HG03139 (cell line): ENCODE data around the gene TNIK.

Experiments
- ATAC-seq: cut with Tn5 transposase; IDR thresholded peaks from one replicate; pipeline ENCODE4 v1.9.1; 2021; ENCODE audit not compliant: unreplicated experiment

Gene TNIK

DNA sequence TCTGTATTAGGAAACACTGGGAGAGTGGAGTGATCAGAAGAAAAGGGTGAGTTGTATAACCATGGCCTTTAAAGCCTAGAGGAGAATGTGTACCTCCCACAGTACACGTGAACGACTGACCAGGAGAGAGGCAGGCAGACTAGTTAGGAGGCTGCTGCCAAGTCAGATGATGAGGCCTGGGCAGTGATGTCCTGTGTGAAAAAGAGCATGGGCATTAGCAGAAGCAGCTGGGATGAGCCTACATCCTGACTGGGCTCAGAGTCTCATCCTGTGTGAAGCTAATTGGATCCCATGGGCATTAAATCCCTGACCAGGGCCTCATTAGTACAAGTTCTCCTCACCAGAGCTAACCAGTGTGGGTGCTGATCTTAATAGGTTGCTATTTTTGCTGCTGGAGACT lies 344.5 kb downstream of the TNIK start:
- no peak for ATAC-seq

DNA sequence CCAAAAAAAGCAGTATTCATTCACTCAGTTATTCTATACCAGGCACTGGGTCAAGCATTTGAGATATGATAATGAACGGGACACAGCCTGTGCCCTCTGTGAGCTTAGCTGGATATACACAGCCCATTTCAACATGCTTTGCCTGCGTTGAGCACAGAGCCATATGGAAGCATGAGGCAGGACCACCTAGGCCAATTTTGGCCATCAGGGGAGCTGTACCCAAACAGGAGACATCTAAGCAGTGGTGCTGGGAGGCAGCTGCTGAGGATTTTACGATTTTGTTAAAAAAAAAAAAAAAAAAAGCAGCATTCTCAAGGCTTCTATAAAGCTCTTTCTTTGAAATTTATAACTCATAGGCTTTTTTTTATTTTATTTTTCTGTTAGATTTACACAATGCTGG lies 346.5 kb downstream of the TNIK start:
- ATAC-seq: no peak

DNA sequence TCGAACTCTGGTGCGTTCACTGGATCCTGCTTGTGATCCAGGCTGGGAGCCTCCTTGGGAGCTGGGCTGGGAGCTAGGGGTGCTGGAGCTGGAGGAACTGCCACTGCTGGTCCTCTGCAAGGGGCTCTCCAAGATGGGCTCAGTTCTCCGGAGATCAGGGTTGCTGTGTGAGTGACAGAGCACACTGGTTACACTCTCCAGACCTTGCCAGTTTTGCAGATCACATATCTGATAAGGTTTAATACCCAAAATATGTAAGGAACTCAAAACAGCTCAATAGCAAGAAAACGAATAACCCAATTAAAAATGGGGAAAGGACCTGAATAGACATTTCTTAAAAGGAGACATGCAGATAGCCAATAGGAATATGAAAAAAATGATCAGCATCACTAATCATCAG lies 349.5 kb downstream of the TNIK start:
- ATAC-seq: no peak

DNA sequence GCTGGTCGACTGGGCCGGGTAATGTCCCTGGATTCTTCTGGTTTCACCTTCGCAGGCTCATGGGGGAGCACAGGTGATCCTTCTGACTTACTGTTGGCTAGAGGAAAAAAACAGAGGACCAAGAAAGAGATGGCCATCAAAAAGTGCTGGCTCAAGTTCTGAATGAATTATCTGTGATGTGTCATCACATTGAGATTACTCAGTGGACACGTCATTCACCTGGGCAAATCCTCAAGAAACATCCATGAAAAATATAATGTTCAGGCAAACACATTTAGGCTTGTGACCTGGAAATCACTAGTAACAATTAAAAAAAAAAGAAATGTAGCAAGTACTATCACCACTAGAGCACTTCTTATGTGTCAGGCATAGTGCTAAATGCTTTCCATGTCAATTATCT lies 352.1 kb downstream of the TNIK start:
- ATAC-seq: no peak

DNA sequence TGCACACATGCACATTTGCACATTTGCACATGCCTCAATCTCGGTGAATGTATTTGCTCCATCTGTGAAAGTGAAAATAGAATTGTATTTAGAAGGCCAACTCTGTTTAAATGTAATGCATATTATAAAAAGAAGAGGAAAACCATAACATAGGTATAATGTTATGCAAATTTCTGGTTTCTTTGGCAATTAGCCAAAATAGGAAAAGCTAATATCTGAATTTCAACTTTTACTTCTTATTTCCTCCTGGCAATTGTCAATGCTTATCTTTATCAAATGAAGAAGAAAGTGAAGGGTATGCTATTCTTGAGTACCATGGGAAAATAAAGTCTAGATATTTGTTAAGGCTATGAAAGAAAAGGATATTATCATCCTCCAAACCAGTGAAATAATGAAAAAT lies 357.0 kb downstream of the TNIK start:
- no peak for ATAC-seq

DNA sequence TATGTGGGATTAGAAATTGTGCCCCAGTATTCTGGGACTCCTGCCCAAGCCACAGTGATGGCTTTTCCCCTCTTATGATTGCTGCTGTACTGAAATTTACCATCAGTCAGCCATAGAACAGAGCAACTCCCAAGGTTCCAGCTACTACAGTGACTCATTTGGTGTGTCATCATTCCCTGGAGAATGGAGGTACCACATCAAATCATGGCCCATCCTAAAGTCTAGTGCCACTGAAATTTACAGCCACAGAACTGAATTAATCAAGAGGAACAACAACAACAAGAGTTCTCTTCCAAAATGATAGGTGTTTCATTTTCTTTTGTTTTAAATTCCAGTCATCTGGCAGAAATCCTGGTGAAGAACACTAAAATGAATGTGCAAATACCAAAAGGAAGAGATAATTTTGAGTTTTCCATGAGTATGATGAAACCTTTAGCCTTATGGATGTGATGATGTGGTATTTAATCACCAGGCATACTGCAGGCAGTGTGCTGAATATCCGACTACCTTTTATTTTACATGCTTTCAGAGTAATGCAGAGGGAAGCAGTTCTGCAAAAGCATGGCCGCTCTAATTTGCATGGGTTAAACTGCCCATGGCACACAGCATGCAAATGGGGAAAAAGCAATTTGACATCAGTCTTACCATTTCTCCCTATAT lies 358.1 kb downstream of the TNIK start:
- ATAC-seq: no peak

DNA sequence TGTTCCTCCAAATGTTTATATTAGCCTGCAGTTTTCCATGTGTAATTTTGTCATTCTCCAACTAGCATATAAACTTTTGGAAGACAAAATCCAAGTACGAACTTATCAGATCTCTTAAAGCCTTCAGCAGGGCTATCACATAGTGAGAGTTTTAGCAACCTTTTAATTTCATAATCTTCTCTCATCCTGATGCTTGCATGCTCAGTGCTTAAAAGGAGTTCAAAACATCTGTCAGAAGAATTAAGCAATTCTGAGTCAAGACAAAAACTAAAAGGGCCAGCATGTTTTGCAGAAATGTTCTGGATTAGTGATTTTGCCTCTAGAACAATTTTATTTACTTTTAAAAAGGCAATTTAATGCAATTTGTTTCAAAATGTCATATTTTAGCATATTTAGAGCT lies 360.3 kb downstream of the TNIK start:
- ATAC-seq: no peak

DNA sequence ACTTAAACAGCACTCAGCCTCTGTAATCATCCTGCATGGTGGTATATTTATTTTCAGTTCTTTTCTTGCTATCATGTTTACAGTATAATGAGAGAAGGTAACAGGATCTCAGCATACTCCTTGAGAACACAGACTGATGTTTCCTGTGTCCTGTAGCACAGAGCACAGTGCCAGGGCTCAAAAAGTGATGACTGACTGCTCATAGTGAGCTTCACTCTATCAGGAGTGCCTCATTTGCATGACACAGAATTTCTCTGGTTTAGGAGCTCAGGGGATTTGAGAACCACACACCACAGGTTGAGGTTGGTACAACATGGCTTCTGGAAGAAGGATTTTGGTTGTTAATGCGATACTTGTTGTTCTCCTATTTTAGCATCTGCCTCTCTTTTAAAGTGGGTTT lies 365.1 kb downstream of the TNIK start:
- ATAC-seq: peak; percentile 96

DNA sequence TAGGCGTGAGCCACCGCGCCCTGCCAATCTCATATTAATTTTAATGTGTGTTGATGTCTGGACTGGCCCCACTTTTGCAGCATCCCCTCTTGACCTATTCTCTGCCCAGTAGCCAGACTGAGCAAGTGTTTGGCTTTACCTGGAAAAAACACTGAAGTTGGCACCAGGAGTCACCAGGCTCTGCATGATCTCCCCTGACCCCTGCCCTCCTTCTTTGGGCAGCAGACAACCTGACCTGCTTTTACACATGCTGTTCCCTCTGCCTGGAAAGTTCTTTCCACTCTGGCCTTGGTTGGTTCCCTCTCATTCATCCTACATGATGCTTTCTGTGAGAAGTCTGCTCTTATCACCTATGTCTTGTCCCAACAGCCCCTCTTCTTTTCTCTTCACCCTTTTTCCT lies 365.8 kb downstream of the TNIK start:
- ATAC-seq: no peak

DNA sequence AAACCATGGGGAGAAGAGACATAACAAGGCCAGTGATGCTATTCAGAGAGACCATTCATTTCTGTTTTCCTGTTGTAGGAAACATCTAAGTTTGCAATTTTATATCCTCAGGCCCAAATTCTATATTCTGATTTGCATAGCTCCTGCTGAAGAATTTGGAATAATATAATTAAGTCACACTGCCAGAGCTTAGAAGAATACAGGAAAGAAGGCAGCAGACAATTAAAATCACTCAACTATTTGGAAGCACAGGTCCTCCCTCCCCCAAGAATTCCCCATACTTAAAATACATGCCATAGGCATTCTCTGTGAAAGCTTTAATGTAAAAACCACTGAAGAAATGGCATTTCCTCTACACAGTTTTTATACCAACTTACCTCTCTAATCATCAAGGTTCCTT lies 366.7 kb downstream of the TNIK start:
- no peak for ATAC-seq

DNA sequence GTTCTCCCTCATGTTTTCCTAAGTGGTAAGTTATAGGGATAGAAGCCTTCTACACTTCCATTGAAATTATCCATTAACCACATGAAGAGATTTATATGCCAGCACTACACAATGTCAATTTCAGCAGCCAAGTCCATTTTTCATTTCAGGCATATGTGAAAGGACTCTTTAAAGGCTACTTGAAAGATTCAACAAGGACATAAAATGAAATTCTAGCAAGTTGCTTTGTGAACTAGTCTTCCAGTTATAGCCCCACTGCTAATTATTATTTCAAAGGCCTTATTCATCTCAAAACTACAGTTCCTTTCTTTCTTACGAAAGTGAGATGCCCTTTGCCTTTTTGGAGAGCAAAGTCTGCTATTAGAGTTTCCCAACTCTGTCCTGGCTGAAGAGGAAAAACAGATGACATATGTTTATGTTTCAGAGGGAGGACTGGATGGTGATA lies 367.7 kb downstream of the TNIK start:
- no peak for ATAC-seq

DNA sequence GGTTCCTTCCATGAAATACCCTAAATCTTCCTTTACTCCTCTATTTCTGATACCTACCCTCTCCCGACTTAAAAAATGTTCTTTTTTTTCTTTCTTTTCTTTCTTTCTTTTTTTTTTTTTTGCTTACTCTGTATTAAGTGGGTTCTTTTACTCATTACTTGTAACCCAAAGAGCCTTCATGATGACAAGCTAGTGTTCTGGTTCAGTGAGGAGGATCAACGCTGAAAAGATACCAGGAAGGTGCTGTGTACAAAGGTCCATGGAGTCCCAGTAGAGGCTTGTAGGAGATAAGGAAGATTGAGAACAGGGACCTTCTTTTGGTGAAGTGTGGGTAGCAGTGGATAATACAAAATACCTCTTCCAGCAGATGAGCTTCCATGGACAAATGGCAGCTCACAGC lies 369.9 kb downstream of the TNIK start:
- ATAC-seq: no peak

DNA sequence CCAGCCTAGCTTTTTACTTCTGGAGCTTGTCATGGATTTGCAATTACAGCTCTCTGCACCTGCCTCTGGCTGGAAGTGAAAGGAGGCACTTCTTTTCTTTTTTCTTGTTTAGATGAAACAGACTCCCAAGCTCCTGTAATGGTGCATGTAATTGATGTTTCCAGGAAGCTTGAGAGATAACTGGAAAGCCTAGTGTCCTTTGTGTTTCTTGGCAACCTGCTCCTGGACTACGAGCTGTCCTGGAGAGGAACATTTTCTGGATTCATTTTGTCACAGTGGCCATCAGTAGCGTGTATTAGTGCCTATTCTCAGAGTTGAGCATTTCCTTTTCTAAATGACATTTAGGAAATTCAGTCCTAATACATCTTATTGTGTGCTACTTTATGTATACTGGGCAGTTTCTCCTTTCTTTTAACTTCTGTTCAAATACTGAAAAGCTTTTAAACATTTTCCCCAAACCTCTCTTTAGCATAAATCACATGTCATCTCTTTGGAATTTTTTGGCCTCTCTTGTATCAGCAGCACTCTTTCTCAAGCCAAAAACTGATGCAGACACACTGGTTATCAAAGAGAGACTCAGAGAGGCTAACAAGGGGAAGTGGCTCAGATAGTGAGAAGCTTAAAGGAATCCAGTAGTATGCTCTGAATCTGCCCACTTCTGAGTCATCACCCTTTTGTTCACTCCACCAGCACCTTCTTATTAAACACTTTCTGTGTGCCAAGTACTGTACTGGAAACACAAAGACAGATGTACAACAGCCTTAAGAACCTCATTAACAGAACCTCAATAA lies 371.0 kb downstream of the TNIK start:
- no peak for ATAC-seq

DNA sequence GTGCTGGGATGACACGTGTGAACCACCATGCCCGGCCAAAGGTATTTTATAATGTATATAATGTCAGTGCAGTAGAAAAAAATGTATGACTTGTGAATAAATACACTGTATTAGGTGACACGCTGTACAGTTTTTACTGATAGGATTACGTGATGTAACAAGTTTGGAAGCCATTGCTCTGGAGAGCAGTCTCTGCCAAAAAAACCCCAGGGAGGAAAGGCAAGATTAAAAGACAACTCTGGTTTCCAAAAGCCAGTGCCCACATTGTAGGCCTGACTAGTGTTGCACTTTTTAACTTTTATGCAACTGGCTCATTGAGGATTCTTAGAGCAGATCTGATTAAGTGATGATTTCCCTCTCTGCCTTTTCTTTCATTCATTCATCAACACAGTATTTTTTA lies 371.7 kb downstream of the TNIK start:
- ATAC-seq: no peak

DNA sequence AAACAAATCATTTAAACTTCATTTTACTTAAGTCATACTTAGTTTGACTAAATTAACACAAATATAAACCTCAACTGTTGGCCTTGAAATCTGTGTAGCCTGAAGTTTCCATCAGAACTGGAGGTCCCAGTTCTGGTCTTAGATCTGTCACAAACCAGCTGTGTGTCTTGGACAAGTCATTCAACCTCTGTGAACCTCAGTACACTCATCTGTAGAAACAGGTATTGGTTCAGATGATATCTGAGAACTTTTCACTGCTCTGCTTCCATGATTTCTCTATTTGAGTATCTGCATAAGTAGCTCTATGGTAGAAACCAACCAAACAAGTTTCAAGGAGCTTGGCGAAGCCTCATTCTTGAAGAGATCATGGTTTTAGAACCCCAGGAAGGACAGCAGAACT lies 373.3 kb downstream of the TNIK start:
- ATAC-seq: no peak

DNA sequence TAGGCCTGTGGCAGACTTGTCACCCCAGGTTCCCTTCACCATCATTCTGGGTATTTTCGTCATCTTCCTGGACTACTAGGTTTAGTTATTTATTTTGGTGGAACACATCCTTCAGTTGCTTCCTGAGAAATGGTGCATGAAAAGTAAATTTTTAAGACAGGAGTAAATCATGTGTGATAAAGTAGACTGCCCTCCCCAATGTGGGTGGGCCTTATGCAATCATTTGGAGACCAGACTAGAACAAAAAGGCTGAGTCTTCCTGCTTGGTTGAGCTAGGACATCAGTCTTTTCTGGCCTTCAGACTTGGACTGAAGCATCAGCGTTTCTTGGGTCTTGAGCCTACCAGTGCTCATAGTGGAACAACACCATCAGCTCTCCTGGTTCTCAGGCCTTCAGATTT lies 382.9 kb downstream of the TNIK start:
- no peak for ATAC-seq

DNA sequence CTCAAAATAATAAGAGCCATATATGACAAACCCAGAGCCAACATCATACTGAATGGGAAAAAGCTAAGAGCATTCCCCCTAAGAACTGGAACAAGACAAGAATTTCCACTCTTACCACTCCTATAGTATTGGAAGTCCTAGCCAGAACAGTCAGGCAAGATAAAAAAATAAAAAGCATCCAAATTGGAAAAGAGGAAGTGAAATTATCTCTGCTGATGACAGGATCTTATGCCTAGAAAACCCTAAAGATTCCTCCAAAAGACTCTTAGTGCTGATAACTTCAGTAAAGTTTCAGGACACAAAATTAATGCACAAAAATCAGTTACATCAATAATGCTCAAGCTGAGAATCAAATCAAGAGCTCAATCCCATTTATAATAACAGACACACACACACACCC lies 387.8 kb downstream of the TNIK start:
- ATAC-seq: no peak

DNA sequence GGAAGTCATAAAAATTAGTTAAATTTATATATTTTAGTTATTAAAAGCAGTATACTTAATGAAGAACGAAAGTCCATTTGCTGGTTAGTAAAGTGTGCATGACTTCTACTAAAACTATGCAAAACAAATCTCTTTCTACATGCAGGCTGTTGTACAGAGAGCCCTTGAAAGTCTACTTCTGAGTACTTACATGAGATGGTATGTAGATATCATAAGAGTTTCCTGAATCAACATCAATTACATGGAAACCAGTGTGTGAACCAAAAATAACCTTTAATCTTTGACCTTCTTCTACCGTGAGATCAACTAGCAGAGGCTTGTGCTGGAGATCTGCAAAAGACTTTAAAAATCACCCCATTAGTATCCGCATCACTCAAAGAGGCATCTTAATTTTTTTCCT lies 391.5 kb downstream of the TNIK start:
- ATAC-seq: no peak

DNA sequence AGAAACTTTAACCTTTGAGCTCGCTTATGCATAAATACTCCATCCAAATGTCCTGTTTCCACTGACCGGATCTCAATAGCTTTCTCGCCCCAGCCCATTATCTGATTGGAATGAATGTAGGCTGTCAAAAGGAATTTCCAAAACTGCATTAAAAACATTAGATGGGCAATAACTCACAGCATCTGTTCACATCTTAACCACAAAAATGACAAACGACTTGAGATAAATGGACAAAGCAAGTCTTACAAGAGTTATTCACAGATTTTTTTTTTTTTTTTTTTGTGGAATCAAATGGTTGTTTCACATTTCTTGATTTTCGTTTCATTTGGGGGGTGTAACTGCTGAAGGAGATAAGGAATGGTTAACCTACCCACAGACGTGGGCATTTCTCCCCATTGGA lies 394.0 kb downstream of the TNIK start:
- no peak for ATAC-seq

DNA sequence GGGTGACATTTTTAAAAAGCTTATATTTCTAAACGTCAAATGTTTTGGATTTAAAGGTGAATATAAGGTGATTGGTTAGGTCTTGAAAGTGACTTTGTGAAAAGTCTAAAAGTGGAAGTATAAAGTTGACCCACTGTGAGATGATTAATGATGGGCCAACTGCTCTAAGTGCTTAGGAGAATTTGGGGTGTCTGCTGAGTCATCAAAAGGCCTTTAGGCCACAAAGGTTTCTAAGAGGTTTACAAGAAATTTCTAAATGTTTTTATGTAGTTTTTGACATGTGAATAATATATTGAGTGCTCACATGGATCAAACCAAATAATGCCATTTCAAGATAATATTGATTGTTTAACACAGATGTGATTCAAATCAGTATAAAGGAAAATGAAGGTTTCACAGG lies 394.5 kb downstream of the TNIK start:
- no peak for ATAC-seq

DNA sequence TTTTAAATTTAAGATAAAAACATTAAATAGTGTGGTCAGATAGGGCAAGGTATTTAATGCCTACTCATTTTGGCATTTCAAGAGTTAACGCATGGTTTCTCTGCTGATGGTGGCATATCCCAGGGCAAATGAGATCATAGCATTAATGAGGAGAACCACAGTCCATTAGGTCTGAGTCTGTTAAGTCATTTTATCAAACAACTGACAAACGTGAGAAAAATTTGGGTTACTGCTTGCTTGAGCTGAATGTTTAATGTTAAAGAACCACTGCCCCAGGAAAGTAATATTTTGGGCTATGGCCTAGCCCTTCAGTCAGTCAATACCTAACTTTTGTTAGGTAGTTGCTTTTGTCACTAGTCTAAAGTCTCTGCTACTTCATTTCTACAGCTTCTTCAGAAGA lies 395.7 kb downstream of the TNIK start:
- ATAC-seq: no peak

DNA sequence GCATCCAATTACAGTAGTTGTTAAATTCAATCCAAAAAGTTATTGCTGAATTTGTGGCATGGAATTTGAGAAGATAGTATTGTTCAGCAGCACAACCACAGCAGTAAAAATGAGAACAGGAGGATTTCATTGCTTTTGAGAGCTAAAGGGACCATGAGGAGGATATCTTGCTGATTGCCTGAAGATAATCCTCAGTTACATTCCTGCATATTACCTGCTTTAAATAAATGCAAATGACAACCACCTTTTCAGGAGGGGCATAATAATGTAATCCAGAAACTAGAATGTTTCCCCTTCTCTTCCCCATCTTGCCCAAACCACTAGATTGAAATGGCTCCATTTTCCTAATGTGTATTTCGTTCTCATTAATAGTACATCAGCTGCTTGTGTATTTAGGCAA lies 398.5 kb downstream of the TNIK start:
- no peak for ATAC-seq

DNA sequence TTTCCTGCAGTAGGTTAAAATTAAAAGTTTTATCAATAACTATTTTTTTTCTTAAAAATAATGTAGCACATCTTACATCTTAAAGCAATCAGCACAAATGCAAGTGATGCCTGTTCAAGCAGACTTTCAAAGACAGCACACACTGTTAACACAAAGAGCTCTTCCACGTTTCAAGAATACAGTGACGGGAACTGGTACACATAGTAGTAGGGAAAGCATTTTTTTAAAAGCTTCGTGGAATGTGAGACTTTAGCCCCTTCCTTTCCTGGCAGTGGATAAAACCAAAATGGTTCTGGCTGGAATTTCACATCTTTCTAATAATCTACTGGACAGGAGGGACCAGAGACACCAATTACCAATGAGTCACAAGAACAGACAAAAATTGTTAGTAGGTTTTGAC lies 400.2 kb downstream of the TNIK start:
- no peak for ATAC-seq
